HG03571 (cell line): ENCODE data around the gene PNMT.
"Not testable (repeated sequence)": the region's sequence is repeated elsewhere in the genome, so short reads cannot be mapped to it uniquely, and the experiment has no call there.

Experiments used
- ATAC-seq: cut with Tn5 transposase; IDR thresholded peaks from one replicate; pipeline ENCODE4 v1.9.1; 2021; ENCODE audit not compliant: unreplicated experiment

Gene PNMT

DNA sequence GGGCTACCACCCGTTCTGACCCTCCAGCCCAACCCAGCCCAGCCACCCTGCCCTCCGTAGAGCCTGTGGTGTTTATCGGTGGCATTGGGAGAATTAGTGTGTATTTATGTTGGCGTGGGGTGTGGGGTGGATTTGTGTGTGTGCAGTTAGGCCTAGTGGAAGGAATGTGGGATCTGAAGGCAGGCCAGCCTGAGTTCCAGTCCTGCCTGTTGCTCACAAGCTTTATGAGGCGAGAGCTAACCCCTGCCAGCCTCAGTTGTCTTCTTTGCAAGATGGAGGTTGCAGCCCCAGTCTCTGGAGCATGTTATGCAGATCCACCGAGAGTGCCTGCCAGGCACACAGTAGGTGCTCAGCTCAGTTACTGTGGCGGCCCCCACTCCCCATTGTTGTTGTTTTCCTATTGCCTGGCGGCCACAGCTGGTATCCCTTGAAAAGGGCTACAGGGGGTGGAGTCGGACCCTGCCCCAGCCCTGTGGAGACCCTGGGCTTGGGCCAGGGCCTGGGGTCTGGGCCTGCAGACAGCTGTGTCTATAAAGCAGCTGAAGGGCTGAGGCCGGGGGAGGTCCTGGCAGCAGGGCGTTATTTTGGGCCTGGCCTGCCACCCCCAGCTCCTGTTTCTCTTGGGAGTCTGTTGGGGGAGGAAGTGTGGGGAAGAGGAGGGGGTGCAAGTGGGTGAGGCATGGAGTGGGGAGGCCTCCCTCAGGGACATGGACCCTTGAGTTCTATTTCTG lies 36.7 kb downstream of the PNMT start:
- no peak for ATAC-seq

DNA sequence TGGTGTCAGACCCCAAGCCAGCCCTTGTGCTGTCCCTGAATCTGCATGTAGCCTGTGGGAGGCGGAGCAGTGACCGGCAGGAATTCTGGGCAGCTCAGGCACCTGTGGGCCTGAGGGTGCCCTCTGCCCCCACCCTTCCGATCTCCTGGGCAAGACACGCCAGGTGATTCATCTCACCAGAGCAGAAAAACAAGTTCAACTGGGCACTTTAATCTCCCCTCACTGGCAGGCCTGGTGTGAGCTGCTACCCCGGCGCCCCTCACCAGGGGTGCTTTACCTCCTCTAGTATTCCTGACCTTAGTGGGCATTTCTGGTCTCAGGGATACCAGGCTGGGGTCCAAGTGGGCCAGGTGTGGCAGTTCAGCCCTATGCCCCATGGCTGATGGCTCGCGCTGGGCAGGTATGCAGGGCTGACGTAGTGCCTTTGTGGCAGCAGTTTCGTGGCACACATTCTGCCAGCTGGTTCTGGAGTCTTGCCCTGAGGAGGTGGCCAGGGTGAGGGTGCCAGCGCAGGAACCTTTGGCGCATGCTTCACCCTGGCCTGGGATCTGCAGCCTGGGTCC lies 37.6 kb downstream of the PNMT start:
- no peak for ATAC-seq

DNA sequence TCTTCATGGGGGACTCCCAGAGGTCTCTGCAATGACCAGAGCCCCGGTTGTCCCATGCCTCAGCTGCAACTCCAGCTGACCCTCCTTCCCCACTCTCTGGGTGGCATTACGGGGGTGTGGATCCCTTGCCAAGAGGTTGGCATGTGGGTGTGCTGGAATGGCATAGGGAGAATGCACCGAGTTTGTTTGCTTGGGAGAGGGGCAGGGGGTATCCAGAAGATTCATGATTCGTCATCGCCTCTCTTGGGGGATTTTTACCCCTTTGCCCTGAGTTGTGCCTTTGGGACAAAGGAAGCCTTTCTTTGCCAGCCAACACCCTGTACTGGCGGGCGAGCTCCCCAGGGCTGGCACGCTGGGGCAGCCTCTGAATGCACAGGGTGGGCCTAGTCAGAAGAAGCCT lies 38.1 kb downstream of the PNMT start:
- no peak for ATAC-seq

DNA sequence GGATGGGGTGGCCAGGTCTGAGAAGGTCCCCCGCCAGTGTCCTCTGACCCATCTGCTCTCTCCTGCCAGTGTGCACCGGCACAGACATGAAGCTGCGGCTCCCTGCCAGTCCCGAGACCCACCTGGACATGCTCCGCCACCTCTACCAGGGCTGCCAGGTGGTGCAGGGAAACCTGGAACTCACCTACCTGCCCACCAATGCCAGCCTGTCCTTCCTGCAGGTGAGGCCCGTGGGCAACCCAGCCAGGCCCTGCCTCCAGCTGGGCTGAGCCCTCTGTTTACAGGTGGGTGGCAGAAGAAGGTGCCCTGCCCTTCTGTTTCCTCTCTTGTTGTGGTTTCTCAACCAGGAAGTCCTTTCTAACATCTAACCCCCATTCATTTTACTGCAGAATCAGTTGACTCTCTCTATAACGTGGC lies 38.7 kb downstream of the PNMT start:
- ATAC-seq: no peak

DNA sequence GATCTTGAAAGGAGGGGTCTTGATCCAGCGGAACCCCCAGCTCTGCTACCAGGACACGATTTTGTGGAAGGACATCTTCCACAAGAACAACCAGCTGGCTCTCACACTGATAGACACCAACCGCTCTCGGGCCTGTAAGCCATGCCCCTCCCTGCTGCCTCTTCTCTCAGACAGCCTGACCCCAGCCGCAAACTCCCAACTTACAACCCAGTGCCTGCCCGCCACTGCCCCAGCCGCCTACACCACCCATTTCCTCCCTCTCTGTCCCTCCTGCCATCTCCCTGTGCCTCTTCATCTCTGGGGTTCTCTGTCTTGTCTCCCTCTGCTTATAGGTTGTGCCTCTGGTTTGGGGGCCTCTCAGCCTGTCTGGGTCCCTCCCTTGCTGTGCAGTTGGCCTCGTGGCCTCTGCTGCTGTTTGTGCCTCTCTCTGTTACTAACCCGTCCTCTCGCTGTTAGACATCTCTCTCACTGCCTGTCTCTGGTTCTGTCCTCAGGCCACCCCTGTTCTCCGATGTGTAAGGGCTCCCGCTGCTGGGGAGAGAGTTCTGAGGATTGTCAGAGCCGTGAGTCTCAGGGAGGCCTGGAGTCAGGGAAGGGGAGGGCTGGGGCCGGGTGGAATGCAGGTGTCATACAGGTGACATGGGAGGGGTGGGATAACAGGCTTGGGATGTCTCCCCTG lies 41.2 kb downstream of the PNMT start:
- ATAC-seq: no peak

DNA sequence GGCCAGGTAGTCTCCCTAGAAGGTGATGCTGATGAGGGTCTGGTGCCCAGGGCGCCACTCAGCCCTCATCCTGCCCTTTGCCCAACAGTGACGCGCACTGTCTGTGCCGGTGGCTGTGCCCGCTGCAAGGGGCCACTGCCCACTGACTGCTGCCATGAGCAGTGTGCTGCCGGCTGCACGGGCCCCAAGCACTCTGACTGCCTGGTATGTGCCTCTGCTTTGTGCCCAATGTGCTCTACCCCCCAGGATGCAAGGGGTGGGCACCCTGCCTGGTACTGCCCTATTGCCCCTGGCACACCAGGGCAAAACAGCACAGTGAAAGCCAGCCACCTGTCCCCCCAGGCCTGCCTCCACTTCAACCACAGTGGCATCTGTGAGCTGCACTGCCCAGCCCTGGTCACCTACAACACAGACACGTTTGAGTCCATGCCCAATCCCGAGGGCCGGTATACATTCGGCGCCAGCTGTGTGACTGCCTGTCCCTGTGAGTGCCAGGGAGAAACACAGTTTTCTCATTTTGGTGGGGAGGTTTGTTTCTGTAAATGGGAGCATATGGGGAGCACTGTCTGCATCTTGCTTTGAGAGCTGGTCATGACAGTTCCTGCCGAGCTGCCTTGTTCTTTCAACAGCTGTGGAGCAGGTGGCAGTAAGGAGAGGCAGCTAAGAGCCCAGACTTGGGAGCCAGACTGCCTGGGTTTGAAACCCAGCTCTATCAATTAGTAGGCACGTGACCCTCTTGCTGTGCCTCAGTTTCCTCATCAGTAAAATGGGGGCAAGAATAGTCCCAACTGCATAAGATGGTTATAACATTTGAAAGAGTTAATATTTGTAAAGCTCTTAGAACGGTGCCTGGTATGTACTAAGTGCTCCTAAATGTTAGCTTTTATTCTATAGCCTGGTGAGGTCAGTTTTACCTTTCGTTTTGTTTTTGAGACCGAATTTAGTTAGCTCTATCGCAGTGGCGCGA lies 42.0 kb downstream of the PNMT start:
- ATAC-seq: no peak

DNA sequence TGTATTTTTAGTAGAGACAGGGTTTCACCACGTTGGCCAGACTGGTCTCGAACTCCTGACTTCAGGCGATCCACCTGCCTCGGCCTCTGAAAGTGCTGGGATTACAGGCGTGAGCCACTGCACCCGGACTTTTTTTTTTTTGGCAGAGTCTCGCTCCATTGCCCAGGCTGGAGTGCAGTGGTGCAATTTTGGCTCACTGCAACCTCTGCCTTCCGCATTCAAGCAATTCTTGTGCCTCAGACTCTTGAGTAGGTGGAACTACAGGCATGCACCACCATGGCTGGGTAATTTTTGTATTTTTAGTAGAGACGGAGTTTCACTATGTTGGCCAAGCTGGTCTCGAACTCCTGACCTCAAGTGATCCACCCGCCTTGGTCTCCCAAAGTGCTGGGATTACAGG lies 42.8 kb downstream of the PNMT start:
- ATAC-seq: not testable (repeated sequence)

DNA sequence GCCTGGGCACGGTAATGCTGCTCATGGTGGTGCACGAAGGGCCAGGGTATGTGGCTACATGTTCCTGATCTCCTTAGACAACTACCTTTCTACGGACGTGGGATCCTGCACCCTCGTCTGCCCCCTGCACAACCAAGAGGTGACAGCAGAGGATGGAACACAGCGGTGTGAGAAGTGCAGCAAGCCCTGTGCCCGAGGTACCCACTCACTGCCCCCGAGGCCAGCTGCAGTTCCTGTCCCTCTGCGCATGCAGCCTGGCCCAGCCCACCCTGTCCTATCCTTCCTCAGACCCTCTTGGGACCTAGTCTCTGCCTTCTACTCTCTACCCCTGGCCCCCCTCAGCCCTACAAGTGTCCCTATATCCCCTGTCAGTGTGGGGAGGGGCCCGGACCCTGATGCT lies 43.6 kb downstream of the PNMT start:
- ATAC-seq: no peak

DNA sequence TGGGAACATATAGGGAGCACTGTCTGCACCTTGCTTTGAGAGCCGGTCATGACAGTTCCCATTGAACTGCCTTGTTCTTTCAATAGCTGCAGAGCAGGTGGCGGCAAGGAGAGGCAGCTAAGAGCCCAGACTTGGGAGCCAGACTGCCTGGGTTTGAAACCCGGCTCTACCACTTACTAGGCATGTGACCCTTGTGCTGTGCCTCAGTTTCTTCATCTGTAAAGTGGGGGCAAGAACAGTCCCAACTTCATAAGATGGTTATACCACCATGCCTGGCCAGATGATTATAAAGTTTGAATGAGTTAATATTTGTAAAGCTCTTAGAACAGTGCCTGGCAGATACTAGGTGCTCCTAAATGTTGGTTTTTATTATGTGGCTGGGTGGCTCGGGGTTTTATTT lies 46.0 kb downstream of the PNMT start:
- ATAC-seq: no peak

DNA sequence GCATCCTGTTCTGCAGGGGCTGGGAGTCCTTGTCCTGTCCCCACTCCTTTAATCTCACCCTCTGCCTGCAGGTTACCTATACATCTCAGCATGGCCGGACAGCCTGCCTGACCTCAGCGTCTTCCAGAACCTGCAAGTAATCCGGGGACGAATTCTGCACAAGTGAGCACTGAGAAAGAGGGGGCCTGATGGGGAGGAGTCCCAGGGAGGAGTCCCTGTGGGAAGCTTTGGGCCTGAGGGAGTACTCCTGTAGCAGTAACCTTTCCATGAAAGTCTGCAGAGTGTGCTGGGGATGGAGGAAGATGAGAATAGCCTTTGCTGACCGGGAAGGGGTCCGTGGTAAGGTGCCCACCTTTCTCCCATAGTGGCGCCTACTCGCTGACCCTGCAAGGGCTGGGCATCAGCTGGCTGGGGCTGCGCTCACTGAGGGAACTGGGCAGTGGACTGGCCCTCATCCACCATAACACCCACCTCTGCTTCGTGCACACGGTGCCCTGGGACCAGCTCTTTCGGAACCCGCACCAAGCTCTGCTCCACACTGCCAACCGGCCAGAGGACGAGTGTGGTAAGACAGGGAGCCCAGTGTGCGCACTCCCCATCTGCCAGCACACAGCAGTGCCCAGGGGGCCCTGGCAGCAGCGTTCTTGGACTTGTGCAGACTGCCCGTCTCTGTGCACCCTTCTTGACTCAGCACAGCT lies 47.3 kb downstream of the PNMT start:
- ATAC-seq: no peak

DNA sequence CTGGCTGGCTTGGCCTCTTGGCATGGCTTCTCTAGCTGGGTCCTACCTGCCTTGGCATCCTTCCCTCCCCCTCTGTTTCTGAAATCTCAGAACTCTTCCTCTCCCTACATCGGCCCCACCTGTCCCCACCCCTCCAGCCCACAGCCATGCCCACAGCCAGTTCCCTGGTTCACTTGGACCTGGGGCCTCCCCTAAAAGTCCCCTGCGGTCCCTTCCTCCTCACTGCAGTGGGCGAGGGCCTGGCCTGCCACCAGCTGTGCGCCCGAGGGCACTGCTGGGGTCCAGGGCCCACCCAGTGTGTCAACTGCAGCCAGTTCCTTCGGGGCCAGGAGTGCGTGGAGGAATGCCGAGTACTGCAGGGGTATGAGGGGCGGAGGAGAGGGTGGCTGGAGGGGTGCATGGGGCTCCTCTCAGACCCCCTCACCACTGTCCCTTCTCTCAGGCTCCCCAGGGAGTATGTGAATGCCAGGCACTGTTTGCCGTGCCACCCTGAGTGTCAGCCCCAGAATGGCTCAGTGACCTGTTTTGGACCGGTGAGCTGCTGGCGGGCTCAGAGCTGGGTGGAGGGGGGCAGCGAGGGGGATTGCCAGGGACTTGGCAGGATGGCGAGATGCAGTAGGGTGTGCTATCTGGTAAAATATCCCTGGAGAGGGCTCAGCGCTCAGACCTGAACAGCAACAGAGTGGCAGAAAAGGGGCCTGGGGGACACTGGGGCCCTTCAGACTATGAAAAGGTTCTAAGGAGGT lies 48.0 kb downstream of the PNMT start:
- ATAC-seq: no peak

DNA sequence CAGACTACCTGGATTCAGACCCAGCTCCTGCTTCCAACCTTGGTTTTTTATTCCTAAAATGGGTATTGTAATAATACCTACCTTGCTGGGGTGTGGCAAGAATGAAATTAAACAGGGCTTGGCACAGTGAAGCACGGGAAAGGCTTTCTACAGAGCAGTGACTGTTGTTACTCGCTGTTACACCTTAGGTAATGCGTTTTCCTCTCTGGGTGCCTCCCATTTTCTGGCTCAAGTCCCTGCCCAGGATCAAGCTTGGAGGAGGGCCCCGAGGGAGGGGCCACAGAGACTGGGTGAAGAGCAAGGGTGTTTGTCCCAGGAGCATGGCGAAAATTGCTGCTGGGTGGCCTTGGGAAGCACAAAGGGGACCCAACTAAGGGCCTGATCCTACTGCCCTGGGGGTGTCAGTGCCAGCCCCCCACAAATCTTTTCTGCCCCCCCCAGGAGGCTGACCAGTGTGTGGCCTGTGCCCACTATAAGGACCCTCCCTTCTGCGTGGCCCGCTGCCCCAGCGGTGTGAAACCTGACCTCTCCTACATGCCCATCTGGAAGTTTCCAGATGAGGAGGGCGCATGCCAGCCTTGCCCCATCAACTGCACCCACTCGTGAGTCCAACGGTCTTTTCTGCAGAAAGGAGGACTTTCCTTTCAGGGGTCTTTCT lies 48.8 kb downstream of the PNMT start:
- no peak for ATAC-seq

DNA sequence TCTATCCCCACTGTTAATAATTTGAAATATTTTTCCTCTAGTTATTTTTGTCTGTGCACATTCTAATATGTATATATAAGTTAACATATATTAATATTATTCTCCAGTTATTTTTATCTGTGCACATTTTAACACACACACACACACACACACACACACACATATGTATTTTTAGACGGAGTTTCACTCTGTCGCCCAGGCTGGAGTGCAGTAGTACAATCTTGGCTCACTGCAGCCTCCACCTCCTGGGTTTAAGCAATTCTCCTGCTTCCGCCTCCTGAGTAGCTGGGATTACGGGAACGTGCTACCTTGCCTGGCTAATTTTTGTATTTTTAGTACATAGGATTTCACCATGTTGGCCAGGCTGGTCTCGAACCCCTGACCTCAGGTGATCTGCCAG lies 49.4 kb downstream of the PNMT start:
- ATAC-seq: no peak

DNA sequence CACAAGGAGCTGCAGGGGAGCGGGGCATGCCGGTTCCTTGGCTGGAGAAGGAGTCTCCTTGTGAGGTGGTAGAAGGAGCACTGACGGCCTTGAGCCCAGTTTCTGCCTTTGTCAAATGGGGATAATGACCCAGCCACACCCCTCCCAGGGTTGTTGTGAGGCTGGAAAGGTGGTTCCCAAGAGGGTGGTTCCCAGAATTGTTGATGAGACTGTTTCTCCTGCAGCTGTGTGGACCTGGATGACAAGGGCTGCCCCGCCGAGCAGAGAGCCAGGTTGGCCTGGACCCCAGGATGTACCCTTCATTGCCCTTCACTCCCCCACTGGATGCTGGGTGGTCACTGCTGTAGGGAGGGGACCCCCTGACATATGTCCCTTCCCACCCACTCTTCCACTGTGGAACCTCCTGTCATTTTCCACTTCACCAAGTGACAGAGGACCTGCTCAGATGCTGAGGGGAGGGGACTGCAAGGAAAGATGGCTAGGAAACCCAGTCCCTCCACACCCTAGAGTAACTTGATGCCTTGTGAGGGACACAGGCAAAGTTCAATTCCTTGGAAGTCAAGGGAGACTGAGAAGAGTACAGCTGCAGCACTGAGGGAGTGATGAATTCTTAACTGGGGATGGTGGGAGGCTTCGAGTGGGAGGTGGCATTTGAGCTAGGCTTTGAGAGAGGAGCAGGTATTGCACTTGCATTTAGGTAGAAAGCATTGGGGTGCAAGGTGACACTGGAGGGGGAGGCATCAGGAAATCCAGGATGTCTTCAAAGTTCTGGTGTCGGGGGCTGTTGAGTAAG lies 51.5 kb downstream of the PNMT start:
- ATAC-seq: no peak
